CD14-positive monocyte (primary cell): Measurements from ENCODE around the gene FGD2. TPM values are rescaled to one million over a fixed set of nuclear protein-coding genes. Genes with fewer than 3 reads are reported as not detected.

Experiments used
- DNase-seq, 3 donors: peaks; one replicate each; pipeline ENCODE4 v3.0.0-alpha.2; 2011 to 2022
- H2AFZ ChIP-seq: 2 replicates; pipeline ENCODE4 v1.6.0; 2012; ENCODE audit warnings: mild to moderate bottlenecking, low read depth, low read length, inconsistent platforms; ENCODE audit not compliant: insufficient read depth, poor library complexity, severe bottlenecking
- H3K27ac ChIP-seq, 2 donors: 1 replicate in 1 of 2; 2 replicates in 1 of 2; pipeline ENCODE4 v1.5.1; 2012 to 2013; ENCODE audit warnings: low read length in 2 of 2, control low read depth in 1 of 2, inconsistent platforms in 1 of 2, low read depth in 1 of 2, mild to moderate bottlenecking in 1 of 2
- H3K27me3 ChIP-seq, 2 donors: one replicate each; pipeline versions ENCODE4 v1.6.0 to v1.6.1; 2011 to 2013; ENCODE audit warnings: low read length in 2 of 2; ENCODE audit not compliant: control insufficient read depth in 2 of 2, insufficient read depth in 2 of 2
- H3K36me3 ChIP-seq, 2 donors: replicated peaks in 1 of 2; 1 replicate in 1 of 2; 2 replicates in 1 of 2; pipeline versions ENCODE4 v1.5.1 to v1.6.1; 2012 to 2013; ENCODE audit warnings: low read length in 2 of 2, control low read depth in 1 of 2, inconsistent platforms in 1 of 2, mild to moderate bottlenecking in 1 of 2; ENCODE audit not compliant: insufficient read depth in 2 of 2, control insufficient read depth in 1 of 2
- H3K4me1 ChIP-seq, 2 donors: 1 replicate in 1 of 2; 2 replicates in 1 of 2; pipeline versions ENCODE4 v1.5.1 to v1.6.1; 2012 to 2013; ENCODE audit warnings: low read length in 2 of 2, control low read depth in 1 of 2, inconsistent platforms in 1 of 2, mild to moderate bottlenecking in 1 of 2, moderate library complexity in 1 of 2; ENCODE audit not compliant: insufficient read depth in 2 of 2, control insufficient read depth in 1 of 2
- H3K4me2 ChIP-seq: replicated peaks from 2 replicates; pipeline ENCODE3; 2012; ENCODE audit warnings: low read length, moderate library complexity, mild to moderate bottlenecking; ENCODE audit not compliant: poor library complexity, severe bottlenecking; ENCODE audit errors: extremely low read depth
- H3K4me3 ChIP-seq, 3 experiments: fragments of 200-600 bp in 1 of 3; sonication (generic) in 1 of 3; replicated peaks in 1 of 3; 1 replicate in 2 of 3; 2 replicates in 1 of 3; pipeline ENCODE4 v1.5.1; 2011 to 2013; ENCODE audit warnings: low read length in 3 of 3, mild to moderate bottlenecking in 3 of 3, control low read depth in 2 of 3, low read depth in 2 of 3, inconsistent platforms in 1 of 3, moderate library complexity in 1 of 3
- H3K79me2 ChIP-seq: 2 replicates; pipeline ENCODE4 v1.6.0; 2012; ENCODE audit warnings: mild to moderate bottlenecking, control low read depth, inconsistent platforms, low read length, moderate library complexity; ENCODE audit not compliant: insufficient read depth
- H3K9ac ChIP-seq: 2 replicates; pipeline ENCODE4 v1.6.0; 2017; ENCODE audit warnings: low read length, mild to moderate bottlenecking; ENCODE audit not compliant: insufficient read depth, poor library complexity, severe bottlenecking
- H3K9me3 ChIP-seq, 2 donors: replicated peaks in 1 of 2; 1 replicate in 1 of 2; 2 replicates in 1 of 2; pipeline versions ENCODE4 v1.5.1 to v1.6.1; 2012 to 2013; ENCODE audit warnings: low read length in 2 of 2, control low read depth in 1 of 2; ENCODE audit not compliant: control insufficient read depth in 1 of 2, insufficient read depth in 1 of 2
- H4K20me1 ChIP-seq: 2 replicates; pipeline ENCODE4 v1.6.0; 2012; ENCODE audit warnings: mild to moderate bottlenecking, low read length, control low read depth, moderate library complexity; ENCODE audit not compliant: insufficient read depth
- H3K27ac Mint-ChIP-seq, 7 donors: one replicate each; pipeline ENCODE4 v1.8.0; 2020; ENCODE audit warnings: mild to moderate bottlenecking in 7 of 7, mixed read lengths in 7 of 7, moderate library complexity in 6 of 7, inconsistent platforms in 2 of 7
- H3K27me3 Mint-ChIP-seq, 3 donors: one replicate each; pipeline ENCODE4 v1.8.0; 2021 to 2022; ENCODE audit warnings: low read depth in 3 of 3, mild to moderate bottlenecking in 3 of 3, mixed read lengths in 3 of 3, moderate library complexity in 3 of 3, inconsistent platforms in 1 of 3
- H3K36me3 Mint-ChIP-seq, 2 donors: one replicate each; pipeline ENCODE4 v1.8.0; 2020; ENCODE audit warnings: mixed read lengths in 2 of 2, inconsistent platforms in 1 of 2, mild to moderate bottlenecking in 1 of 2
- H3K4me1 Mint-ChIP-seq: one replicate; pipeline ENCODE4 v1.8.0; 2020; ENCODE audit warnings: mild to moderate bottlenecking, mixed read lengths
- H3K4me3 Mint-ChIP-seq, 2 donors: one replicate each; pipeline ENCODE4 v1.8.0; 2020; ENCODE audit warnings: mild to moderate bottlenecking in 2 of 2, mixed read lengths in 2 of 2, moderate library complexity in 1 of 2
- H3K9me3 Mint-ChIP-seq, 7 donors: one replicate each; pipeline ENCODE4 v1.8.0; 2020 to 2022; ENCODE audit warnings: mixed read lengths in 7 of 7, mild to moderate bottlenecking in 6 of 7, moderate library complexity in 6 of 7, inconsistent platforms in 2 of 7
- CTCF ChIP-seq: fragments of 200-600 bp; IDR thresholded peaks from one replicate; pipeline ENCODE4 v1.8.0; 2022; ENCODE audit warnings: antibody characterized with exemption, mild to moderate bottlenecking
- WGBS: methylation state at CpG from one replicate; pipeline ENCODE4 v1.1.5; 2013; ENCODE audit warnings: missing lambda C conversion rate; ENCODE audit not compliant: insufficient coverage; 5-methylcytosine and 5-hydroxymethylcytosine counted together
- intact Hi-C, 2 donors: fragments of 100-400 bp; cut with micrococcal nuclease; formaldehyde crosslinking; loops; one replicate each; pipeline versions ENCODE4 v1.15.0 to v1.15.1; 2023
- polyA plus RNA-seq, 3 donors: library from polyadenylated mRNA; depleted of rRNA in 1 of 3; unstranded in 2 of 3; stranded (reverse) in 1 of 3; fragments of 300-500 nt in 2 of 3; fragments of >200 nt in 1 of 3; fragmentation: Illumina TruSeq in 2 of 3; gene quantifications; 1 replicate in 2 of 3; 2 replicates in 1 of 3; pipeline ENCODE4 v1.2.3, GENCODE V29; 2012 to 2021

FGD2 gene
- polyA plus RNA-seq, 3 donors = 25.3 to 356 (median 50.0) TPM

GRCh38 chr6:37033255-37033654, 27.8 kb downstream of the FGD2 start:
- Histone ChIP-seq H3K79me2 (peaks cover 6% of the 10 kb centered on the region), H3K9ac (no peak overlapping the region), H3K4me2 (no peak overlapping the region), H3K36me3 (peaks cover 59 to 77% of the 10 kb centered on the region in 2 donors), H4K20me1 (peaks cover 37% of the 10 kb centered on the region), H3K27me3 (no peaks in the 10 kb centered on the region), H3K27ac (peak overlapping the region; percentile 29 to 74), H3K4me1 (peaks cover 11 to 25% of the 10 kb centered on the region in 2 donors), H3K9me3 (no peaks in the 10 kb centered on the region), H3K4me3 (no peak overlapping the region), H2AFZ (no peak overlapping the region)
- Mint-ChIP-seq H3K27ac (peak overlapping the region; percentile 85 to 93 (median 90)), H3K36me3 (peaks cover 65 to 85% of the 10 kb centered on the region in 2 donors), H3K9me3 (peaks cover 1 to 6% (median 4%) of the 10 kb centered on the region in 7 donors), H3K27me3 (peaks cover 0 to 4% (median 1%) of the 10 kb centered on the region in 3 donors), H3K4me3 (no peak overlapping the region), H3K4me1 (peaks cover 28% of the 10 kb centered on the region)
- intact Hi-C loops = no loop called here
- 51% methylated on average over 4 of the region's 7 CpGs for WGBS
- no peak for TF ChIP-seq CTCF
- peak; percentile 55 to 84 (median 75) for DNase-seq

GRCh38 chr6:37033819-37034795, 28.7 kb downstream of the FGD2 start:
- H3K79me2 ChIP-seq = peaks cover 6% of the 10 kb centered on the region
- no peak overlapping the region for H2AFZ ChIP-seq
- H3K4me3 ChIP-seq = no peak overlapping the region
- H3K4me1 Mint-ChIP-seq = peaks cover 35% of the 10 kb centered on the region
- no peak overlapping the region for H3K4me3 Mint-ChIP-seq
- H3K4me1 ChIP-seq = peaks cover 14 to 29% of the 10 kb centered on the region in 2 donors
- WGBS = 89% methylated on average over 3 of the region's 8 CpGs
- H3K9ac ChIP-seq = no peak overlapping the region
- DNase-seq = peak; percentile 37 to 48 (median 44)
- H3K36me3 ChIP-seq = peaks cover 58 to 76% of the 10 kb centered on the region in 2 donors
- peaks cover 1 to 6% (median 4%) of the 10 kb centered on the region in 7 donors for H3K9me3 Mint-ChIP-seq
- peaks cover 28% of the 10 kb centered on the region for H4K20me1 ChIP-seq
- no peak overlapping the region for H3K4me2 ChIP-seq
- peaks cover 0 to 4% (median 1%) of the 10 kb centered on the region in 3 donors for H3K27me3 Mint-ChIP-seq
- intact Hi-C loops = no loop called here
- H3K9me3 ChIP-seq = no peaks in the 10 kb centered on the region
- H3K27ac Mint-ChIP-seq = peak overlapping the region; percentile 85 to 93 (median 90)
- peak overlapping the region; percentile 29 to 74 for H3K27ac ChIP-seq
- H3K36me3 Mint-ChIP-seq = peaks cover 64 to 82% of the 10 kb centered on the region in 2 donors
- H3K27me3 ChIP-seq = no peaks in the 10 kb centered on the region
- TF ChIP-seq CTCF = no peak
